Heart right ventricle (tissue), 16 donors: ENCODE data around the gene SLC35G6. TPM values are rescaled to one million over a fixed set of nuclear protein-coding genes. Genes with fewer than 3 reads are reported as not detected.

Experiments used
- ATAC-seq, 8 donors: fragments of 200-7000 bp; cut with Tn5 transposase; one replicate each; pipeline ENCODE4 v1.9.1; 2020; ENCODE audit warnings: mild to moderate bottlenecking in 8 of 8, moderate library complexity in 8 of 8, moderate number of reproducible peaks in 1 of 8
- DNase-seq, 2 donors: peaks; one replicate each; pipeline ENCODE4 v3.0.0-alpha.2; 2020
- H3K27ac ChIP-seq, 10 donors: fragments of 200-600 bp; sonication (generic) in 2 of 10; one replicate each; pipeline versions ENCODE4 v1.5.0 to v1.8.0; 2020 to 2022; ENCODE audit warnings: mild to moderate bottlenecking in 3 of 10
- H3K27me3 ChIP-seq, 7 donors: fragments of 200-600 bp; one replicate each; pipeline ENCODE4 v1.8.0; 2021 to 2022; ENCODE audit warnings: mild to moderate bottlenecking in 2 of 7
- H3K36me3 ChIP-seq, 9 donors: fragments of 200-600 bp; sonication (generic) in 1 of 9; one replicate each; pipeline versions ENCODE4 v1.5.0 to v1.8.0; 2020 to 2022; ENCODE audit warnings: mild to moderate bottlenecking in 2 of 9
- H3K4me1 ChIP-seq, 9 donors: fragments of 200-600 bp; sonication (generic) in 1 of 9; one replicate each; pipeline versions ENCODE4 v1.5.0 to v1.8.0; 2020 to 2022; ENCODE audit warnings: mild to moderate bottlenecking in 4 of 9
- H3K4me3 ChIP-seq, 10 donors: fragments of 200-600 bp; sonication (generic) in 2 of 10; one replicate each; pipeline versions ENCODE4 v1.5.0 to v1.8.0; 2020 to 2022; ENCODE audit warnings: mild to moderate bottlenecking in 7 of 10, moderate library complexity in 2 of 10
- H3K9me3 ChIP-seq, 11 donors: fragments of 200-600 bp in 10 of 11; sonication (generic) in 2 of 11; one replicate each; pipeline versions ENCODE4 v1.5.0 to v1.8.0; 2013 to 2022; ENCODE audit warnings: mild to moderate bottlenecking in 2 of 11, control low read depth in 1 of 11, moderate library complexity in 1 of 11
- WGBS, 2 donors: extraction: QIAGEN DNeasy Blood & Tissue Kit; methylation state at CpG; one replicate each; pipeline ENCODE4 v1.1.7; 2013; ENCODE audit warnings: inconsistent platforms in 1 of 2; 5-methylcytosine and 5-hydroxymethylcytosine counted together
- intact Hi-C, 10 donors: fragments of 100-400 bp; cut with DNase I; formaldehyde crosslinking; loops; one replicate each; pipeline versions ENCODE4 v1.11.1 to v1.14.2; 2022
- polyA plus RNA-seq, 2 donors: library from polyadenylated mRNA; stranded (reverse); fragments of 200-250 nt; gene quantifications; one replicate each; pipeline ENCODE4 v1.2.3, GENCODE V29; 2013
- total RNA-seq, 10 donors: library from RNA; stranded (reverse); fragmentation: NEBNext Ultra II Directional in 3 of 10; extraction: Animal tissue kit (Norgen Biotek cat#: 25700) in 3 of 10; gene quantifications; one replicate each; pipeline versions ENCODE4 v1.2.1 to v1.2.4, GENCODE V29; 2021 to 2023
- TF ChIP-seq, protein P1 (sequence below), 9 donors: fragments of 200-600 bp; sonication (generic) in 2 of 9; IDR thresholded peaks; one replicate each; pipeline versions ENCODE4 v1.5.0 to v1.8.0; 2021 to 2022; ENCODE audit warnings: antibody characterized with exemption in 9 of 9, mild to moderate bottlenecking in 5 of 9, moderate library complexity in 1 of 9
- donor health status: Arrhythmogenic right ventricular cardiomyopathy.
- donor health status: ischemic (EF 13 %, LVEDD 7.1; RV severe dilation, severe dysfunction).
- donor health status: healthy with polysubstance abuse.
- donor health status: DM: no; HTN: yes; CAD: no.
- donor health status: DM: no; HTN: no; CAD: no.
- donor health status: ischemic (EF 25% LVEDD 6.9; RV normal size, moderate dysfunction).
- donor health status: ischemic (EF 25% LVEDD 5.7; RV mildly dilated, moderate dysfunction).
- donor health status: healthy.
- donor health status: DM: yes; HTN: yes; CAD: no.
- donor health status: Ischemic cardiomyopathy.
- donor health status: ischemic (EF 35%, LVEDD 5.7; RV mildly dilated, moderate dysfunction).
- donor health status: nonischemic (EF 11% LVEDD 7.7; RV severe dilation, severe dysfunction).
- donor health status: DM: yes; HTN: yes; CAD: no.
- donor health status: PGD.
- donor health status: ischemic (EF 29% LVEDD 5.4; RV normal size, mild dysfunction).
- donor health status: nonischemic (EF 23%, LVEDD 6.1; RV moderate dilation, normal function).

The SLC35G6 gene
- total and polyA plus RNA-seq, 12 donors = not detected

DNA sequence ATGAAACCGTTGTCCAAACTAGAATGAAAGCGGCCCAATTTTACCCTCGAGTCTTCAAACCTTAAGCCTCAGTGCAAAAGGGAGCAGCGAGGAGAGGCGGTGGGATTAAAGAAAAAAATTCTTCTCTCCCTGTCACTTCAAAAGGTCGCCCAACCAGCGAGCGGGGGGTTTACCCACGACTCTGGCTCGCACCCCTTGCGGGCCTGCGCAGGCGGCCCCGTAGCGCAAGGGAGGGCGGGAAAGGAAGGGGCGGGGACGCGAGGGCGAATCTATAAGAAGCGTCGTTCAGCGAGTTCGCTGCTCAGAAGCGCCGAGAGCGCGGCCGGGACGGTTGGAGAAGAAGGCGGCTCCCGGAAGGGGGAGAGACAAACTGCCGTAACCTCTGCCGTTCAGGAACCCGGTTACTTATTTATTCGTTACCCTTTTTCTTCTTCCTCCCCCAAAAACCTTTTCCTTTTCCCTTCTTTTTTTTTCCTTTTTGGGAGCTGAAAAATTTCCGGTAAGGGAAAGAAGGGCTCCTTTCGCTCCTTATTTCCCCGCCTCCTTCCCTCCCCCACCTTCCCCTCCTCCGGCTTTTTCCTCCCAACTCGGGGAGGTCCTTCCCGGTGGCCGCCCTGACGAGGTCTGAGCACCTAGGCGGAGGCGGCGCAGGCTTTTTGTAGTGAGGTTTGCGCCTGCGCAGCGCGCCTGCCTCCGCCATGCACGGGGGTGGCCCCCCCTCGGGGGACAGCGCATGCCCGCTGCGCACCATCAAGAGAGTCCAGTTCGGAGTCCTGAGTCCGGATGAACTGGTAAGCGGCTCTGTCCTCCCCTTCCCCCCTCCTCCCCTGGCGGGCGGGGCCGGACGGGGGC is 3.0 kb downstream of the SLC35G6 start, which contains the start of gene POLR2A:
Gene POLR2A, plus strand, starts transcription at position 300 of the 852 bp plus-strand sequence.
- peaks cover 0 to 2% (median 0%) of the 10 kb centered on the region in 9 donors for H3K36me3 ChIP-seq
- TF ChIP-seq, protein P1, sequence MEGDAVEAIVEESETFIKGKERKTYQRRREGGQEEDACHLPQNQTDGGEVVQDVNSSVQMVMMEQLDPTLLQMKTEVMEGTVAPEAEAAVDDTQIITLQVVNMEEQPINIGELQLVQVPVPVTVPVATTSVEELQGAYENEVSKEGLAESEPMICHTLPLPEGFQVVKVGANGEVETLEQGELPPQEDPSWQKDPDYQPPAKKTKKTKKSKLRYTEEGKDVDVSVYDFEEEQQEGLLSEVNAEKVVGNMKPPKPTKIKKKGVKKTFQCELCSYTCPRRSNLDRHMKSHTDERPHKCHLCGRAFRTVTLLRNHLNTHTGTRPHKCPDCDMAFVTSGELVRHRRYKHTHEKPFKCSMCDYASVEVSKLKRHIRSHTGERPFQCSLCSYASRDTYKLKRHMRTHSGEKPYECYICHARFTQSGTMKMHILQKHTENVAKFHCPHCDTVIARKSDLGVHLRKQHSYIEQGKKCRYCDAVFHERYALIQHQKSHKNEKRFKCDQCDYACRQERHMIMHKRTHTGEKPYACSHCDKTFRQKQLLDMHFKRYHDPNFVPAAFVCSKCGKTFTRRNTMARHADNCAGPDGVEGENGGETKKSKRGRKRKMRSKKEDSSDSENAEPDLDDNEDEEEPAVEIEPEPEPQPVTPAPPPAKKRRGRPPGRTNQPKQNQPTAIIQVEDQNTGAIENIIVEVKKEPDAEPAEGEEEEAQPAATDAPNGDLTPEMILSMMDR (IDR thresholded peaks at IDR 0.05) = no peak
- H3K9me3 ChIP-seq = no peaks in the 10 kb centered on the region
- intact Hi-C loops = loop anchor here in 4 of 10 donors (1.0 to 10.0 kb wide), 7 partner anchors 47 to 133 kb away; partner anchors contain the start of genes KCTD11 (in 2 of the 4), SENP3 (in 2 of the 4), TMEM95 (in 1 of the 4) and TNFSF13 (in 1 of the 4)
- H3K27me3 ChIP-seq = no peaks in the 10 kb centered on the region
- DNase-seq (peak; percentile 98 to 99), ATAC-seq (peak; percentile 84 to 93 (median 88))
- 0% methylated on average over 64 of the region's 64 CpGs for WGBS, 2 donors
- H3K27ac ChIP-seq = peak within 1 kb of the TSS; percentile 91 to 100 (median 100)
- H3K4me1 ChIP-seq = peaks cover 22 to 78% (median 60%) of the 10 kb centered on the region in 9 donors
- H3K4me3 ChIP-seq = peak within 1 kb of the TSS; percentile 55 to 87 (median 68)

DNA sequence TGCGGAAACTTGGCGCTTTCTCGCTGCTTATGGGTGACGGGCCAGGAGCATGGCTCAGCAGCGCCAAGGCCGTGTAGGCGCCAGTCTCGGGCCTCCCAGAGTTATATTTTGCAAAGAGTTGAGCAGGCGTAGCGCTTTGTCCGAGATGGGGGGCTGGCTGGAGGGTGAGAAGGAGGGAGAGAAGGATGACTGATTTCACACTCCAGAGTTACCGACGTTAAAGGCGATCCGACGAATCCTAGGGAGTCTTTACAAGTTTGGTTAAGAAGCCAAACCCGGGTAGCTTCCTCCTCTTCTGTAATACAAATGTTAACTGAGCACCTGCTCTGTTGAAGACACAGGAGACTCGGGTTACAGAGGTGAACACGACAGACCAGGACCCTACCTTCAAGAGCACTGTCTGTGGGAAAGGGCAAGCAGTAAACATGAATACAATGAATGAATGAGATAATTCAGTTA is 3.7 kb downstream of the SLC35G6 start:
- Histone ChIP-seq H3K4me3 (peak overlapping the region; percentile 32 to 87 (median 64)), H3K4me1 (peaks cover 20 to 81% (median 62%) of the 10 kb centered on the region in 9 donors), H3K27ac (peak overlapping the region; percentile 42 to 100 (median 98)), H3K9me3 (no peaks in the 10 kb centered on the region), H3K36me3 (peaks cover 0 to 8% (median 0%) of the 10 kb centered on the region in 9 donors), H3K27me3 (no peaks in the 10 kb centered on the region)
- ATAC-seq (no peak), DNase-seq (no peak)
- intact Hi-C loops = loop anchor here in 4 of 10 donors (1.0 to 10.0 kb wide), 7 partner anchors 48 to 134 kb away; partner anchors contain the start of genes KCTD11 (in 2 of the 4), SENP3 (in 2 of the 4), TMEM95 (in 1 of the 4) and TNFSF13 (in 1 of the 4)
- 0% methylated on average over 19 of the region's 19 CpGs for WGBS, 2 donors
- TF ChIP-seq, protein P1 (IDR thresholded peaks at IDR 0.05) = peak in 4 of 9 donors; percentile 25 to 46 (median 40)

DNA sequence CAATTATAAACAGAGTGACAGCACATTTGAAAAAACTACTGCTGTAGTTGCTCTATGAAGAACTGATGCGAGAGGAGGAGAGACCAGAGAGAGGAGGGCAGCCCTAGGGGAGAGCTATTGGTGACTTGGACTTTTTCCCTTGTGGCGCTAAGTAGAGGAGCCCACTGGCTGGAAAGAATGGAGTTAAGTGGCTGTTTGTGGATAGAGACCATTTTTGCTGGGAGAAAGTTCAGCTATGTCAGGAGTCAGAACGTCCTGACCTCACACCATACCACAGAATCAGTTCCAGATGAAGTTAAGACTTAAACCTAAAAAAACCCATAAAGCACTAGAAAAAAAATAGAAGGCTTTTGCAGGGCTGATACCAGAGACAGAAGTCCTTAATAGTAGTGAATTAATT is 4.9 kb downstream of the SLC35G6 start:
- no peaks in the 10 kb centered on the region for H3K9me3 ChIP-seq
- intact Hi-C loops = loop anchor here in 1 of 10 donors (10.0 kb wide), 1 partner anchor 131 kb away; the partner anchor contains the start of genes KCTD11 and TMEM95
- peaks cover 19 to 81% (median 64%) of the 10 kb centered on the region in 9 donors for H3K4me1 ChIP-seq
- DNase-seq (no peak), ATAC-seq (no peak)
- peak overlapping the region in 7 of 10 donors; percentile 10 to 100 (median 35) for H3K27ac ChIP-seq
- H3K27me3 ChIP-seq = no peaks in the 10 kb centered on the region
- H3K36me3 ChIP-seq = peaks cover 0 to 18% (median 0%) of the 10 kb centered on the region in 9 donors
- TF ChIP-seq, protein P1 (IDR thresholded peaks at IDR 0.05) = no peak
- H3K4me3 ChIP-seq = peak overlapping the region; percentile 9 to 87 (median 64)
- WGBS, 2 donors = 42 to 59% methylated on average over 3 of the region's 3 CpGs

DNA sequence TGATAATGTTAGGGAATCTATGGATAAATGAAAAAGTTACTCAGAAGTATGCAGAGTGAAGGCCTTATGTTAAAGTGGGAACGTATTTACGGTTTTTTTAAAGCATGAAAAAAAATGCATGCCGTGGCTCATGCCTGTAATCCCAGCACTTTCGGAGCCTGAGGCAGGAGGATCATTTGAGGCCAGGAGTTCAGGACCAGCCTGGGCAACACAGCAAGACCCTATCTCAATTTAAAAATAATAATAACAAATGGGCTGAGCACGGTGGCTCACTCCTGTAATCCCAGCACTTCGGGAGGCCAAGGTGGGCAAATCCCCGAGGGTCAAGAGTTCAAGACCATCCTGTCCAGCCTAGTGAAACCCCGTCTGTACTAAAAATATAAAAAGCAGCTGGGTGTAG is 8.9 kb downstream of the SLC35G6 start:
- Histone ChIP-seq H3K27ac (no peak overlapping the region), H3K9me3 (no peaks in the 10 kb centered on the region), H3K4me3 (no peak overlapping the region), H3K4me1 (peaks cover 19 to 92% (median 62%) of the 10 kb centered on the region in 9 donors), H3K36me3 (peaks cover 0 to 37% (median 0%) of the 10 kb centered on the region in 9 donors), H3K27me3 (no peaks in the 10 kb centered on the region)
- no peak for DNase-seq
- intact Hi-C loops = loop anchor here in 1 of 10 donors (5.0 kb wide), 1 partner anchor 138 kb away; the partner anchor contains the start of gene KCTD11
- TF ChIP-seq, protein P1 (IDR thresholded peaks at IDR 0.05) = no peak
- 77 to 82% methylated on average over 8 of the region's 8 CpGs for WGBS, 2 donors
- ATAC-seq = no peak
